Measurements from ENCODE around the gene SYNE2.
A peak's percentile ranks its signal among the peaks of the same experiment; 100 is the strongest.

SYNE2 gene

GRCh38 chr14:63912286-63912685, 59.5 kb downstream of the SYNE2 start:
- TF ChIP-seq TAF1 (IDR thresholded peaks at IDR 0.05; ENCODE audit: low read depth) (no peak), FOXM1 (IDR thresholded peaks at IDR 0.05; ENCODE audit: borderline replicate concordance, low read depth) (no peak), TCF12 (IDR thresholded peaks at IDR 0.05; ENCODE audit: low read depth) (no peak), NFIC (IDR thresholded peaks at IDR 0.05) (no peak), CEBPB (IDR thresholded peaks at IDR 0.05) (no peak), MAX (IDR thresholded peaks at IDR 0.05) (no peak), EGR1 (IDR thresholded peaks at IDR 0.05) (no peak), TEAD4 (IDR thresholded peaks at IDR 0.05) (no peak), CREB1 (IDR thresholded peaks at IDR 0.05; ENCODE audit: low read depth) (no peak), EP300 (IDR thresholded peaks at IDR 0.05; ENCODE audit: borderline replicate concordance) (no peak), RAD21 (IDR thresholded peaks at IDR 0.05; ENCODE audit: low read depth) (no peak), REST (IDR thresholded peaks at IDR 0.05; ENCODE audit: low read depth) (no peak), USF1 (IDR thresholded peaks at IDR 0.05) (no peak), ZBTB7A (IDR thresholded peaks at IDR 0.05; ENCODE audit: low read depth) (no peak), YY1 (IDR thresholded peaks at IDR 0.05; ENCODE audit: low read depth) (no peak)

GRCh38 chr14:63918411-63918810, 65.6 kb downstream of the SYNE2 start:
- TF ChIP-seq EGR1 (IDR thresholded peaks at IDR 0.05) = no peak
- TF ChIP-seq REST (IDR thresholded peaks at IDR 0.05; ENCODE audit: low read depth) = no peak
- TF ChIP-seq EP300 (IDR thresholded peaks at IDR 0.05; ENCODE audit: borderline replicate concordance) = no peak
- no peak for TF ChIP-seq FOXM1 (IDR thresholded peaks at IDR 0.05; ENCODE audit: borderline replicate concordance, low read depth)
- no peak for TF ChIP-seq NFIC (IDR thresholded peaks at IDR 0.05)
- TF ChIP-seq TAF1 (IDR thresholded peaks at IDR 0.05; ENCODE audit: low read depth) = no peak
- TF ChIP-seq ZBTB7A (IDR thresholded peaks at IDR 0.05; ENCODE audit: low read depth) = no peak
- TF ChIP-seq TEAD4 (IDR thresholded peaks at IDR 0.05) = no peak
- TF ChIP-seq RAD21 (IDR thresholded peaks at IDR 0.05; ENCODE audit: low read depth) = no peak
- no peak for TF ChIP-seq USF1 (IDR thresholded peaks at IDR 0.05)
- TF ChIP-seq CREB1 (IDR thresholded peaks at IDR 0.05; ENCODE audit: low read depth) = no peak
- TF ChIP-seq MAX (IDR thresholded peaks at IDR 0.05) = no peak
- TF ChIP-seq YY1 (IDR thresholded peaks at IDR 0.05; ENCODE audit: low read depth) = no peak
- no peak for TF ChIP-seq TCF12 (IDR thresholded peaks at IDR 0.05; ENCODE audit: low read depth)
- no peak for TF ChIP-seq CEBPB (IDR thresholded peaks at IDR 0.05)

GRCh38 chr14:63922696-63923421, 70.1 kb downstream of the SYNE2 start:
- TF ChIP-seq MAX (IDR thresholded peaks at IDR 0.05) (0 out of 2 replicates have a peak, but pooled peaks have one; percentile 20), TEAD4 (IDR thresholded peaks at IDR 0.05) (no peak)

GRCh38 chr14:63923422-63923752, 70.6 kb downstream of the SYNE2 start:
- TF ChIP-seq EP300 (IDR thresholded peaks at IDR 0.05; ENCODE audit: borderline replicate concordance) (no peak), YY1 (IDR thresholded peaks at IDR 0.05; ENCODE audit: low read depth) (no peak), ZBTB7A (IDR thresholded peaks at IDR 0.05; ENCODE audit: low read depth) (no peak), CREB1 (IDR thresholded peaks at IDR 0.05; ENCODE audit: low read depth) (no peak), TCF12 (IDR thresholded peaks at IDR 0.05; ENCODE audit: low read depth) (no peak)

GRCh38 chr14:63924375-63924774, 71.6 kb downstream of the SYNE2 start:
- TF ChIP-seq TAF1 (IDR thresholded peaks at IDR 0.05; ENCODE audit: low read depth) (no peak), NFIC (IDR thresholded peaks at IDR 0.05) (no peak)

GRCh38 chr14:63926641-63927040, 73.8 kb downstream of the SYNE2 start:
- no peak for TF ChIP-seq TEAD4 (IDR thresholded peaks at IDR 0.05)
- TF ChIP-seq NFIC (IDR thresholded peaks at IDR 0.05) = no peak
- TF ChIP-seq ZBTB7A (IDR thresholded peaks at IDR 0.05; ENCODE audit: low read depth) = no peak
- TF ChIP-seq EP300 (IDR thresholded peaks at IDR 0.05; ENCODE audit: borderline replicate concordance) = no peak
- TF ChIP-seq RAD21 (IDR thresholded peaks at IDR 0.05; ENCODE audit: low read depth) = no peak
- no peak for TF ChIP-seq CEBPB (IDR thresholded peaks at IDR 0.05)
- TF ChIP-seq USF1 (IDR thresholded peaks at IDR 0.05) = no peak
- TF ChIP-seq CREB1 (IDR thresholded peaks at IDR 0.05; ENCODE audit: low read depth) = no peak
- TF ChIP-seq EGR1 (IDR thresholded peaks at IDR 0.05) = no peak
- no peak for TF ChIP-seq FOXM1 (IDR thresholded peaks at IDR 0.05; ENCODE audit: borderline replicate concordance, low read depth)
- TF ChIP-seq TCF12 (IDR thresholded peaks at IDR 0.05; ENCODE audit: low read depth) = no peak
- no peak for TF ChIP-seq MAX (IDR thresholded peaks at IDR 0.05)
- no peak for TF ChIP-seq TAF1 (IDR thresholded peaks at IDR 0.05; ENCODE audit: low read depth)
- no peak for TF ChIP-seq REST (IDR thresholded peaks at IDR 0.05; ENCODE audit: low read depth)
- no peak for TF ChIP-seq YY1 (IDR thresholded peaks at IDR 0.05; ENCODE audit: low read depth)

All from Ishikawa (cell line).